Parathyroid adenoma (tissue), 2 donors: ENCODE measurements around the gene NENF.

Experiments
- H2AFZ ChIP-seq: fragments of 300-600 bp; sonication (generic); one replicate; pipeline ENCODE4 v1.7.0; 2017; ENCODE audit warnings: antibody characterized with exemption, mild to moderate bottlenecking
- H3K27ac ChIP-seq: fragments of 300-600 bp; sonication (generic); one replicate; pipeline ENCODE4 v1.7.0; 2017
- H3K27me3 ChIP-seq: fragments of 300-600 bp; sonication (generic); one replicate; pipeline ENCODE4 v1.7.0; 2017; ENCODE audit warnings: low read length; ENCODE audit not compliant: control insufficient read depth, insufficient read depth
- H3K36me3 ChIP-seq: fragments of 300-600 bp; sonication (generic); one replicate; pipeline ENCODE4 v1.7.0; 2017; ENCODE audit warnings: low read length; ENCODE audit not compliant: control insufficient read depth, insufficient read depth
- H3K4me1 ChIP-seq: fragments of 300-600 bp; sonication (generic); one replicate; pipeline ENCODE4 v1.7.0; 2017; ENCODE audit warnings: control low read depth
- H3K4me2 ChIP-seq: fragments of 300-600 bp; sonication (generic); one replicate; pipeline ENCODE4 v1.7.0; 2017; ENCODE audit warnings: low read length
- H3K4me3 ChIP-seq: fragments of 300-600 bp; sonication (generic); one replicate; pipeline ENCODE4 v1.7.0; 2017; ENCODE audit warnings: low read depth, low read length
- H3K79me2 ChIP-seq: fragments of 300-600 bp; sonication (generic); one replicate; pipeline ENCODE4 v1.7.0; 2017; ENCODE audit warnings: control low read depth
- H3K9ac ChIP-seq: fragments of 300-600 bp; sonication (generic); one replicate; pipeline ENCODE4 v1.7.0; 2017; ENCODE audit warnings: mild to moderate bottlenecking
- H3K9me3 ChIP-seq: fragments of 300-600 bp; sonication (generic); one replicate; pipeline ENCODE4 v1.7.0; 2017; ENCODE audit warnings: low read length; ENCODE audit not compliant: control insufficient read depth
- TF ChIP-seq, protein P1 (sequence below): fragments of 300-600 bp; sonication (generic); IDR thresholded peaks from one replicate; pipeline ENCODE4 v1.7.0; 2017; ENCODE audit warnings: antibody characterized with exemption, mild to moderate bottlenecking
- donor health status: primary hyperparathyroidism.

Gene NENF

DNA sequence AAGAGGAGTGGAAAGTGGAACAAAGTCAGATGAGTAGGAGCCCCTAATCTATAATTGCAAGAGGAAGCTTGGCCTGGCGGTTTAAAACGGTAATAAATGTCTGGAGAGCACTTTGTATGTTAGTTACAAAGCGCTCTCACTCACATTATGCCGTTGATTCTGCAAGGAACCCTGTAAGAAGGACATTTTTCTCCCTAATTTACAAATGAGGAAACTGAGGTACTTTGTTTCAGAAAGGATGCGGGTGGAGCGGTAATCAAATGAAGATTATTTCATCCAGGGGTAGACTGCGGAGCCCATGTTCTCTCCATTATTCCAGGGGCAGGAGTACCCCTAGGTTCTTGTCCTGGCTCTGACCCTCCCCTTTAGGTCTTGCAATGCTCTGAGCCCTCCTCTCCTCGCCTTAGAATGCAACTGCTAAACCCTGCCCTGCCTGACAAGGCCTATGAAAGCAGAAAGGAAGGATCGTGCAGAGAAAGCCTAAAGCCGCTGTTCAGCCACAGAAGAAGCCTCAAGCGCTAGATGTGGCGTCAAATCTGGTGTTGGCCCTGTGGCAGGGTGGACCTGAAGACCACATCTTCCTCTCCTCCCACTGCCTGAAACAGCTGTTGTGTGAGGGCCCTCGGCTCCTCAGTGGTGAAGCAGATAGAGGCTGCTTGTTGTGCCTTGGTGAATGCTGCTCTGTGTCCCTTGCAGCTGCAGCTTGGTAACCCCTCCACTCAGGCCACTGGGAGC is 17.4 kb upstream of the NENF start:
- no peaks in the 10 kb centered on the region for H3K36me3 ChIP-seq
- peak overlapping the region; percentile 80 for H3K4me3 ChIP-seq
- peak overlapping the region; percentile 90 for H2AFZ ChIP-seq
- H3K4me2 ChIP-seq, result peak overlapping the region; percentile 93
- no peaks in the 10 kb centered on the region for H3K4me1 ChIP-seq
- no peaks in the 10 kb centered on the region for H3K27me3 ChIP-seq
- peak overlapping the region; percentile 19 for H3K27ac ChIP-seq
- TF ChIP-seq, protein P1, sequence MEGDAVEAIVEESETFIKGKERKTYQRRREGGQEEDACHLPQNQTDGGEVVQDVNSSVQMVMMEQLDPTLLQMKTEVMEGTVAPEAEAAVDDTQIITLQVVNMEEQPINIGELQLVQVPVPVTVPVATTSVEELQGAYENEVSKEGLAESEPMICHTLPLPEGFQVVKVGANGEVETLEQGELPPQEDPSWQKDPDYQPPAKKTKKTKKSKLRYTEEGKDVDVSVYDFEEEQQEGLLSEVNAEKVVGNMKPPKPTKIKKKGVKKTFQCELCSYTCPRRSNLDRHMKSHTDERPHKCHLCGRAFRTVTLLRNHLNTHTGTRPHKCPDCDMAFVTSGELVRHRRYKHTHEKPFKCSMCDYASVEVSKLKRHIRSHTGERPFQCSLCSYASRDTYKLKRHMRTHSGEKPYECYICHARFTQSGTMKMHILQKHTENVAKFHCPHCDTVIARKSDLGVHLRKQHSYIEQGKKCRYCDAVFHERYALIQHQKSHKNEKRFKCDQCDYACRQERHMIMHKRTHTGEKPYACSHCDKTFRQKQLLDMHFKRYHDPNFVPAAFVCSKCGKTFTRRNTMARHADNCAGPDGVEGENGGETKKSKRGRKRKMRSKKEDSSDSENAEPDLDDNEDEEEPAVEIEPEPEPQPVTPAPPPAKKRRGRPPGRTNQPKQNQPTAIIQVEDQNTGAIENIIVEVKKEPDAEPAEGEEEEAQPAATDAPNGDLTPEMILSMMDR, result no peak
- no peak overlapping the region for H3K9ac ChIP-seq
- H3K9me3 ChIP-seq, result no peaks in the 10 kb centered on the region
- H3K79me2 ChIP-seq, result no peaks in the 10 kb centered on the region

DNA sequence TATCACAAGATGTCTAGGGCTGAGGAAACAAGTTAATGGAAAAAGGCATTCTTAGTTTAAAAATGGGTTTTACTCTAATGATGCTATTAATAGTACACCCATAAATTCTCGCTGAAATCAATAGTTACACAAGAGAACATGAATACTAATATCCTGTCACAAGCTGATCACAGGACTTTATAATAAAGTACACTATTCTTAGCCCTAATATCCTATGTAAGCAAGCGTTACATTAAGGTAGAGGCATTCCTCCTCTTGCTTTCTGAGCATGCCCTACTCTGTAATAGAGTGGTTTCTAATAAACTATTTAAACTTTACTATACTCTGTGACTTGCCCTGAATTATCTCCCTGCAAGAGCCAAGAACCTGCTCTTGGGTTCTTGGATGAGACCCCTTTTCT is 11.6 kb upstream of the NENF start:
- Histone ChIP-seq H3K4me2 (no peak overlapping the region), H3K79me2 (no peaks in the 10 kb centered on the region), H3K27ac (no peak overlapping the region), H3K9ac (no peak overlapping the region), H3K27me3 (no peaks in the 10 kb centered on the region), H3K4me3 (no peak overlapping the region), H3K9me3 (no peaks in the 10 kb centered on the region), H3K4me1 (no peaks in the 10 kb centered on the region), H2AFZ (no peak overlapping the region), H3K36me3 (no peaks in the 10 kb centered on the region)
- TF ChIP-seq, protein P1, result no peak

DNA sequence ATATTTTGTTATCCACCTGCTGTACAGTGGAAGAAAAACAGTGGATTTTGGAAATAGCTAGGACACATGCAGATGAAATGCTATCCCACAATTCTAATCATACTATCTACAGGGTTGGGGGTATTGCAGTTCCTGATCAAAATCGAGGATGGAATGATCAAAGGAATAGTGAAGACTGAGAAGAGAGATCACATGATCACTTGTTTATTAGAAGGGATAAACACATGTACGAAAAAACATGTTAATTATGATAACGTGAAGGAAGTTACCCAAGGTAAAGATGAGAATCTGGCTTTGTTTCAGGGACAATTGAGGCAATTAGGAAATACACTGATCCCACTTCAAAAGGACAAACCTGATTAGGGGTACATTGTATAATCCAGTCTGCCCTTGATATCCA is 8.8 kb upstream of the NENF start:
- H3K4me2 ChIP-seq, result no peak overlapping the region
- TF ChIP-seq, protein P1, result no peak
- no peak overlapping the region for H3K4me3 ChIP-seq
- H3K79me2 ChIP-seq, result no peaks in the 10 kb centered on the region
- no peaks in the 10 kb centered on the region for H3K4me1 ChIP-seq
- no peak overlapping the region for H2AFZ ChIP-seq
- no peaks in the 10 kb centered on the region for H3K9me3 ChIP-seq
- H3K27me3 ChIP-seq, result no peaks in the 10 kb centered on the region
- H3K9ac ChIP-seq, result no peak overlapping the region
- no peaks in the 10 kb centered on the region for H3K36me3 ChIP-seq
- H3K27ac ChIP-seq, result no peak overlapping the region

DNA sequence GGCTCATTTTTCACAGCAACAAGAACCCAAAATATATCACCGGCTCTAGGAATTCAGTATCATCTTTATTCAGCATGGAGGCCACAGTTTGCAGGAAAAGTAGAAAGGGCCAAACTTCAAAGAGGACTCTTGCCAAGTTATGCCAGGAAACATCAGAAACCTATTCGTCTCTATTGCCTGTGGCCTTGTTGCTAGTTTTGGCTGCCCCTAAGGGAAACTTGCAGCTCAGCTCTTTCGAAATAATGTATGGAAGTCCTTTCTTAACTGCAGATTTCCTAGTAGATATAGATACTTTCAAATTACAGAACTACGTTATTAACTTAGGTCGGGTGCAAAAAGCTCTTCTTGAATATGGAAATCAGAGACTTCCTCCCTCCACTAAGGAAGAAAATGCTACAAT is 4.2 kb upstream of the NENF start:
- Histone ChIP-seq H3K9ac (no peak overlapping the region), H3K9me3 (no peaks in the 10 kb centered on the region), H3K36me3 (no peaks in the 10 kb centered on the region), H3K27ac (no peak overlapping the region), H3K27me3 (no peaks in the 10 kb centered on the region), H3K4me1 (no peaks in the 10 kb centered on the region), H3K4me3 (no peak overlapping the region), H2AFZ (no peak overlapping the region), H3K4me2 (no peak overlapping the region), H3K79me2 (no peaks in the 10 kb centered on the region)
- TF ChIP-seq, protein P1, result no peak

DNA sequence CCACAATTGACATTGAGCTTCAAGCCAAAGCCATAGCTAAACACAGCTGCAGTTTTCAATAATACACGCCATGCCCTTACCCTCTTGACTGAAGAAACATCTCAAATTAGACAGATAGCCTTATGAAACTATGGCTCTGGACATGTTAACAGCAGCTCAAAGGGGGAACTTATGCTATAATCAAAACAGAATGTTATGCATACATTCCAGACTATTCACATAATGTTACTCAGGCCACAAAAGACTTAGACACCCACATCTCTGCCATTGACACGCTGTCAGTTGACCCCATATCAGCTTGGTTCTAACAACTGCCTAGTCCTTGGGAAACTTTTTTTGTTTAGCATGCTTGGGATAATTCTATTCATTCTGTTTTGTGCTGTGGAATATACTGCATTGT is 2.3 kb upstream of the NENF start:
- Histone ChIP-seq H2AFZ (no peak overlapping the region), H3K9me3 (no peaks in the 10 kb centered on the region), H3K4me1 (no peaks in the 10 kb centered on the region), H3K27me3 (no peaks in the 10 kb centered on the region), H3K9ac (no peak overlapping the region), H3K27ac (no peak overlapping the region), H3K79me2 (no peaks in the 10 kb centered on the region), H3K4me2 (no peak overlapping the region), H3K36me3 (no peaks in the 10 kb centered on the region), H3K4me3 (no peak overlapping the region)
- TF ChIP-seq, protein P1, result no peak
